ENCODE measurements around the gene TSPAN2.

The TSPAN2 gene

GRCh38 chr1:115120296-115120695 is 31.0 kb upstream of the TSPAN2 start:
- H3K36me3 Mint-ChIP-seq: peaks cover 10% of the 10 kb centered on the region
- no peaks in the 10 kb centered on the region for H3K4me1 Mint-ChIP-seq
- H3K27me3 Mint-ChIP-seq: peaks cover 20% of the 10 kb centered on the region
- H3K4me3 Mint-ChIP-seq: no peak overlapping the region
- H3K27ac Mint-ChIP-seq: no peak overlapping the region
- H3K9me3 Mint-ChIP-seq: peaks cover 20% of the 10 kb centered on the region

DNA sequence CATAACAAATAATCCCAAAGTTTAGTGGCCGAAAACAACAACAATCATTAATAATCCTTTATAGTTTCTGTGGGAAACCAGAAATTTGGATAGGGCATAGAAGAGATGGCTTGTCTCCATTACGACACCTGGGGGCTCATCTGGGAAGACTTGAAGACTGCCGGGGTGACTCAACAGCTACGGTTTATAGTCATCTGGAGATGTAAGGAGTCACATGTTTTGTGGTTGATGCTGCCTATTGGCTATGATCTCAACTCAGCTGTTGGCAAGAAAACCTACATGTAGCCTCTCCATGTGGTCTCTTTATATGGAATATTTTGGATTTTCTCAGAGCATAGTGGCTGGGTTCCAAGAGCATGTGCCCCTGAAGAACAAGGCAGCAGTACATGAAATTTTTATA is 29.3 kb upstream of the TSPAN2 start:
- Mint-ChIP-seq H3K27ac (no peak overlapping the region), H3K36me3 (peaks cover 7% of the 10 kb centered on the region), H3K4me1 (no peaks in the 10 kb centered on the region), H3K9me3 (peaks cover 13% of the 10 kb centered on the region), H3K4me3 (no peak overlapping the region), H3K27me3 (peaks cover 16% of the 10 kb centered on the region)

DNA sequence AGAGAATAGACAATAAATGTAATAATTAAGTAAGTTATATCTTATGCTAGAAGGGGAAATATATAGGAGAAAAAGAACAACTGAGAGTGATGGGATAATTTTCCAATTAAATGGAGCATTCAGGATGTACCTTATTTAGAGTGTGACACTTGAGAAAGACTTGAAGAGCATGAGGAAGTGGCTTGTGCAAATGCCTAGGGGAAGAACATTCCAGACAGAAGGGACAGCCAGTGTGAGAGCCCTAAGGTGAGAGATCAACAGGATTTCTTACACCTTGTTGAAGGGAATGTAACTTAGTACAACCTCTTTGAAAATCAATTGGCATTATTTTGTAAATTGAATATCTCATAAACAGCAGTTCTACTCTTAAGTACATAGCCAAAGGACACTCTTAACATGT is 28.8 kb upstream of the TSPAN2 start:
- peaks cover 8% of the 10 kb centered on the region for H3K9me3 Mint-ChIP-seq
- peaks cover 15% of the 10 kb centered on the region for H3K27me3 Mint-ChIP-seq
- peaks cover 5% of the 10 kb centered on the region for H3K36me3 Mint-ChIP-seq
- no peaks in the 10 kb centered on the region for H3K4me1 Mint-ChIP-seq
- H3K27ac Mint-ChIP-seq: no peak overlapping the region
- H3K4me3 Mint-ChIP-seq: no peak overlapping the region

- Mint-ChIP-seq H3K36me3 (peaks cover 5% of the 10 kb centered on the region), H3K4me1 (peaks cover 5% of the 10 kb centered on the region), H3K4me3 (no peak overlapping the region), H3K9me3 (peaks cover 6% of the 10 kb centered on the region), H3K27me3 (peaks cover 13% of the 10 kb centered on the region), H3K27ac (no peak overlapping the region)
Observed at GRCh38 chr1:115117298-115117697, 28.0 kb upstream of the TSPAN2 start.

- Mint-ChIP-seq H3K27ac (no peak overlapping the region), H3K4me3 (no peak overlapping the region), H3K36me3 (no peaks in the 10 kb centered on the region), H3K9me3 (no peaks in the 10 kb centered on the region), H3K27me3 (peaks cover 6% of the 10 kb centered on the region), H3K4me1 (peaks cover 6% of the 10 kb centered on the region)
Observed at GRCh38 chr1:115116512-115116911, 27.2 kb upstream of the TSPAN2 start.

GRCh38 chr1:115115521-115116161 is 26.3 kb upstream of the TSPAN2 start:
- H3K27me3 Mint-ChIP-seq: peaks cover 5% of the 10 kb centered on the region
- no peak overlapping the region for H3K27ac Mint-ChIP-seq
- H3K9me3 Mint-ChIP-seq: no peaks in the 10 kb centered on the region
- H3K4me1 Mint-ChIP-seq: peaks cover 6% of the 10 kb centered on the region
- no peaks in the 10 kb centered on the region for H3K36me3 Mint-ChIP-seq
- no peak overlapping the region for H3K4me3 Mint-ChIP-seq

GRCh38 chr1:115114308-115114707 is 25.0 kb upstream of the TSPAN2 start:
- Mint-ChIP-seq H3K27ac (no peak overlapping the region), H3K36me3 (peaks cover 3% of the 10 kb centered on the region), H3K4me1 (peaks cover 6% of the 10 kb centered on the region), H3K4me3 (no peak overlapping the region), H3K9me3 (no peaks in the 10 kb centered on the region), H3K27me3 (peaks cover 2% of the 10 kb centered on the region)

DNA sequence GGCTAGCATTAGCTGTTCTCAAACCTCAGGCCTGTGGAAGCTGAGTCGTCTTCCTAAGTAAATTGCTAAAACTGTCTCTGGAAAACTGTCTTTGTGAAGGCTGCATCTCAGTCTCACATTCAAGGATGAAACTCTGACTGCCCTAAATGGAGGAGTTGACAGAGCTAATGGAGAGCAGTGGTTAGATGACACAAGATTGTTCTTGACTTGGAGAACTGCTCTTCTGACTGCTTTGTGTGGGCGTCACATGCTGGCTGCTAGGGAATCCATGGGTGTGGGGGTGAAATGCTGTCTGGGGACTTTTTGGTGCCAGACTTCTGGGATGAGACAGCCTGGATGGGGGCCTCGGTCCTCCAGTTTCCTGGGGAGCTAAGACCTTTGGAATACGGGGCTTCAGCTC is 24.5 kb upstream of the TSPAN2 start:
- peaks cover 2% of the 10 kb centered on the region for H3K27me3 Mint-ChIP-seq
- H3K27ac Mint-ChIP-seq: no peak overlapping the region
- peaks cover 3% of the 10 kb centered on the region for H3K36me3 Mint-ChIP-seq

GRCh38 chr1:115112496-115113375 is 23.4 kb upstream of the TSPAN2 start:
- H3K36me3 Mint-ChIP-seq: peaks cover 3% of the 10 kb centered on the region
- H3K4me1 Mint-ChIP-seq: peaks cover 12% of the 10 kb centered on the region
- H3K27ac Mint-ChIP-seq: no peak overlapping the region
- no peaks in the 10 kb centered on the region for H3K9me3 Mint-ChIP-seq
- no peaks in the 10 kb centered on the region for H3K27me3 Mint-ChIP-seq
- H3K4me3 Mint-ChIP-seq: no peak overlapping the region

More for the DNA sequence above, 24.5 kb upstream of the TSPAN2 start:
- Mint-ChIP-seq H3K4me3 (no peak overlapping the region), H3K4me1 (peaks cover 6% of the 10 kb centered on the region), H3K9me3 (no peaks in the 10 kb centered on the region)

DNA sequence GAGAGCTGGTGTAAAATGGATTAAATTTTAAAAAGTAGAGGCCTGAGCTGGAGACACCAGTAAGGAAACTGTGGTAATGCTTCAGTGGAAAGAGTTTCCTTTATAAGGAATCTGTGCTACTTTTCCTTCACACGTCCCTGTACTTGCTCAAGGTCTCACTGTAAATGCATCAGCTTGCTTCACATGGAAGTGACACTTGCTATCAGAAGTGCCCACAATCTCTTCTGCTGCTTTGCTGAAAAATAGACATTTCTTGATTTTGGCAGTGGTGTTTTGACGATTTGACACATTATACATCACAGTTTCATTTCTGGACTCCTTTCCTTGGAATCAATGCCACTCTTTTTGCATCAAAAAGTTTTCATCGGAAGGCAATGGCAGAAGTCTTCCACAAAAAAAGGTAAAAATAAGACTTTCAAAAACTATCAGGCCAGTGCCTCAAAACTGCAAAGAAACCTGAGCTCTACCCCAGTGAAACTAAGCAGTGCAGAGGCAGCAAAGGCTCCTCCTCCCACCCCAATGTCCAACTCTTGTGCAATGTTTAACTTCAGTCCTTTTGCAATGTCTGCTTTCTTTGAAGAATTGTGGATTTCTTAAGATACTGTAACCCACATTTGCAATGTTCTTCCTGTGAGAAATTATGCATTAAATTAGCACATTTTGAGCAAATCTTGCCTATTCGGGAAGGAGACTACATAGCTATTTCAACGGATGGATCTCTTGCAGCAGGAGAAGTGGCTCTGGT is 18.4 kb upstream of the TSPAN2 start:
- Mint-ChIP-seq H3K27ac (no peak overlapping the region), H3K36me3 (peaks cover 3% of the 10 kb centered on the region), H3K4me3 (no peak overlapping the region), H3K9me3 (no peaks in the 10 kb centered on the region), H3K27me3 (no peaks in the 10 kb centered on the region), H3K4me1 (peaks cover 19% of the 10 kb centered on the region)

GRCh38 chr1:115105831-115106230 is 16.5 kb upstream of the TSPAN2 start:
- H3K27ac Mint-ChIP-seq: no peak overlapping the region
- H3K4me1 Mint-ChIP-seq: peaks cover 16% of the 10 kb centered on the region
- H3K9me3 Mint-ChIP-seq: no peaks in the 10 kb centered on the region
- no peaks in the 10 kb centered on the region for H3K27me3 Mint-ChIP-seq
- no peak overlapping the region for H3K4me3 Mint-ChIP-seq
- peaks cover 3% of the 10 kb centered on the region for H3K36me3 Mint-ChIP-seq

GRCh38 chr1:115099693-115100050 is 10.4 kb upstream of the TSPAN2 start:
- H3K27me3 Mint-ChIP-seq: no peaks in the 10 kb centered on the region
- no peaks in the 10 kb centered on the region for H3K36me3 Mint-ChIP-seq
- peaks cover 50% of the 10 kb centered on the region for H3K4me1 Mint-ChIP-seq
- H3K4me3 Mint-ChIP-seq: peak overlapping the region; percentile 96
- no peaks in the 10 kb centered on the region for H3K9me3 Mint-ChIP-seq
- H3K27ac Mint-ChIP-seq: peak overlapping the region; percentile 95

GRCh38 chr1:115098979-115099692 is 9.8 kb upstream of the TSPAN2 start:
- Mint-ChIP-seq H3K36me3 (no peaks in the 10 kb centered on the region), H3K27ac (peak overlapping the region; percentile 95), H3K27me3 (no peaks in the 10 kb centered on the region), H3K4me1 (peaks cover 50% of the 10 kb centered on the region), H3K9me3 (no peaks in the 10 kb centered on the region), H3K4me3 (peak overlapping the region; percentile 96)

GRCh38 chr1:115092175-115092574 is 2.9 kb upstream of the TSPAN2 start:
- no peak overlapping the region for H3K4me3 Mint-ChIP-seq
- H3K36me3 Mint-ChIP-seq: no peaks in the 10 kb centered on the region
- H3K27me3 Mint-ChIP-seq: no peaks in the 10 kb centered on the region
- H3K9me3 Mint-ChIP-seq: no peaks in the 10 kb centered on the region
- H3K4me1 Mint-ChIP-seq: peaks cover 43% of the 10 kb centered on the region
- H3K27ac Mint-ChIP-seq: no peak overlapping the region

GRCh38 chr1:115091572-115091971 is 2.3 kb upstream of the TSPAN2 start:
- H3K4me3 Mint-ChIP-seq: no peak overlapping the region
- no peaks in the 10 kb centered on the region for H3K27me3 Mint-ChIP-seq
- peaks cover 37% of the 10 kb centered on the region for H3K4me1 Mint-ChIP-seq
- H3K27ac Mint-ChIP-seq: no peak overlapping the region
- H3K36me3 Mint-ChIP-seq: no peaks in the 10 kb centered on the region
- no peaks in the 10 kb centered on the region for H3K9me3 Mint-ChIP-seq
